ENCODE results near the gene ABCD1.
"Not testable (repeated sequence)": the region's sequence is repeated elsewhere in the genome, so short reads cannot be mapped to it uniquely, and the experiment has no call there.

Gene ABCD1

GRCh38 chrX:153740631-153741222 is 16.1 kb downstream of the ABCD1 start:
- peaks cover 0 to 10% (median 2%) of the 10 kb centered on the region in 5 donors for H3K27me3 ChIP-seq (ENCODE audit: control insufficient read depth in 5 of 5, insufficient read depth in 4 of 5, low read length in 5 of 5)
- peaks cover 0 to 35% (median 15%) of the 10 kb centered on the region in 5 donors for H3K36me3 ChIP-seq (ENCODE audit: control insufficient read depth in 5 of 5, insufficient read depth in 5 of 5, low read length in 5 of 5)
- H3K27ac ChIP-seq (ENCODE audit: low read depth, low read length) = no peak overlapping the region

DNA sequence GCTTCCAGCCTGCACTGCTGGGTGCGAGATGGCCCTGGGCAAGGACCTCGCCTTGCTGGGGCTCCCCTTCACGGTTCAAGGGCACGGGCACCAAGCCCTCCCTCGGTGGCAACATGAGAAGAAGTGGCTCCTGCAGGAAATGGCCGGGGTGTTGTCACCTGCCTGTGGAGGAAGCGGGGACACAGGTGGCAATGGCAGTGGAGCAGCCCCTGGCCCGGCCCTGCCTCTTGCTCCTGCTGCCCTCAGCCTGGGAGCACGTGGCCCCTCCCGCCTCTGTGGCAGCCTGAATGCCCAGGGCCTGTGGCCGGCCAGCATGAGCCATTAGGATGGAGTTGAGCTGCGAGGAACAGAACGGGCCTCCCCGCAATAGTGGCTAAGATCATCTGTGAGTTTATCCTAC is 16.8 kb downstream of the ABCD1 start:
- peaks cover 0 to 30% (median 11%) of the 10 kb centered on the region in 5 donors for H3K36me3 ChIP-seq (ENCODE audit: control insufficient read depth in 5 of 5, insufficient read depth in 5 of 5, low read length in 5 of 5)
- H3K9ac ChIP-seq (ENCODE audit: low read length in 5 of 5) = no peak overlapping the region
- no peak overlapping the region for H3K4me3 ChIP-seq (ENCODE audit: low read depth in 1 of 5, low read length in 5 of 5)
- no peak overlapping the region for H3K27ac ChIP-seq (ENCODE audit: low read depth, low read length)
- peaks cover 0 to 15% (median 7%) of the 10 kb centered on the region in 5 donors for H3K4me1 ChIP-seq (ENCODE audit: control insufficient read depth in 5 of 5, insufficient read depth in 5 of 5, low read length in 5 of 5)
- no peaks in the 10 kb centered on the region for H3K9me3 ChIP-seq (ENCODE audit: control insufficient read depth in 5 of 5, low read length in 5 of 5)
- peaks cover 0 to 10% (median 2%) of the 10 kb centered on the region in 5 donors for H3K27me3 ChIP-seq (ENCODE audit: control insufficient read depth in 5 of 5, insufficient read depth in 4 of 5, low read length in 5 of 5)

More at GRCh38 chrX:153740631-153741222, 16.1 kb downstream of the ABCD1 start:
- Histone ChIP-seq H3K9me3 (ENCODE audit: control insufficient read depth in 5 of 5, low read length in 5 of 5) (no peaks in the 10 kb centered on the region), H3K9ac (ENCODE audit: low read length in 5 of 5) (no peak overlapping the region), H3K4me3 (ENCODE audit: low read depth in 1 of 5, low read length in 5 of 5) (no peak overlapping the region), H3K4me1 (ENCODE audit: control insufficient read depth in 5 of 5, insufficient read depth in 5 of 5, low read length in 5 of 5) (peaks cover 0 to 15% (median 7%) of the 10 kb centered on the region in 5 donors)

- Histone ChIP-seq H3K4me1 (ENCODE audit: control insufficient read depth in 5 of 5, insufficient read depth in 5 of 5, low read length in 5 of 5) (peaks cover 0 to 18% (median 8%) of the 10 kb centered on the region in 5 donors), H3K36me3 (ENCODE audit: control insufficient read depth in 5 of 5, insufficient read depth in 5 of 5, low read length in 5 of 5) (peaks cover 0 to 24% (median 5%) of the 10 kb centered on the region in 5 donors)
- not testable (repeated sequence) for H3K27ac ChIP-seq (ENCODE audit: low read depth, low read length); H3K27me3 ChIP-seq (ENCODE audit: control insufficient read depth in 5 of 5, insufficient read depth in 4 of 5, low read length in 5 of 5); H3K9me3 ChIP-seq (ENCODE audit: control insufficient read depth in 5 of 5, low read length in 5 of 5); H3K4me3 ChIP-seq (ENCODE audit: low read depth in 1 of 5, low read length in 5 of 5); H3K9ac ChIP-seq (ENCODE audit: low read length in 5 of 5)
Observed at GRCh38 chrX:153742111-153742510, 17.5 kb downstream of the ABCD1 start.

- Histone ChIP-seq H3K36me3 (ENCODE audit: control insufficient read depth in 5 of 5, insufficient read depth in 5 of 5, low read length in 5 of 5) (peaks cover 0 to 22% (median 3%) of the 10 kb centered on the region in 5 donors), H3K4me1 (ENCODE audit: control insufficient read depth in 5 of 5, insufficient read depth in 5 of 5, low read length in 5 of 5) (peaks cover 0 to 18% (median 8%) of the 10 kb centered on the region in 5 donors)
- not testable (repeated sequence) for H3K27me3 ChIP-seq (ENCODE audit: control insufficient read depth in 5 of 5, insufficient read depth in 4 of 5, low read length in 5 of 5); H3K9ac ChIP-seq (ENCODE audit: low read length in 5 of 5); H3K9me3 ChIP-seq (ENCODE audit: control insufficient read depth in 5 of 5, low read length in 5 of 5); H3K27ac ChIP-seq (ENCODE audit: low read depth, low read length); H3K4me3 ChIP-seq (ENCODE audit: low read depth in 1 of 5, low read length in 5 of 5)
Observed at GRCh38 chrX:153742796-153743467, 18.3 kb downstream of the ABCD1 start.

- Histone ChIP-seq H3K4me1 (ENCODE audit: control insufficient read depth in 5 of 5, insufficient read depth in 5 of 5, low read length in 5 of 5) (peaks cover 0 to 18% (median 8%) of the 10 kb centered on the region in 5 donors), H3K27ac (ENCODE audit: low read depth, low read length) (peak overlapping the region; percentile 50), H3K36me3 (ENCODE audit: control insufficient read depth in 5 of 5, insufficient read depth in 5 of 5, low read length in 5 of 5) (peaks cover 0 to 19% (median 3%) of the 10 kb centered on the region in 5 donors), H3K4me3 (ENCODE audit: low read depth in 1 of 5, low read length in 5 of 5) (peak overlapping the region in 1 of 5 donors; percentile 4)
- H3K9me3 ChIP-seq (ENCODE audit: control insufficient read depth in 5 of 5, low read length in 5 of 5); H3K27me3 ChIP-seq (ENCODE audit: control insufficient read depth in 5 of 5, insufficient read depth in 4 of 5, low read length in 5 of 5); H3K9ac ChIP-seq (ENCODE audit: low read length in 5 of 5): not testable (repeated sequence)
Observed at GRCh38 chrX:153743468-153744209, 19.0 kb downstream of the ABCD1 start.

- H3K4me3 ChIP-seq (ENCODE audit: low read depth in 1 of 5, low read length in 5 of 5) = peak overlapping the region in 1 of 5 donors; percentile 4
- peak overlapping the region; percentile 50 for H3K27ac ChIP-seq (ENCODE audit: low read depth, low read length)
- peaks cover 0 to 18% (median 8%) of the 10 kb centered on the region in 5 donors for H3K4me1 ChIP-seq (ENCODE audit: control insufficient read depth in 5 of 5, insufficient read depth in 5 of 5, low read length in 5 of 5)
- peaks cover 0 to 10% (median 2%) of the 10 kb centered on the region in 5 donors for H3K27me3 ChIP-seq (ENCODE audit: control insufficient read depth in 5 of 5, insufficient read depth in 4 of 5, low read length in 5 of 5)
- peaks cover 0 to 4% (median 0%) of the 10 kb centered on the region in 5 donors for H3K9me3 ChIP-seq (ENCODE audit: control insufficient read depth in 5 of 5, low read length in 5 of 5)
- H3K36me3 ChIP-seq (ENCODE audit: control insufficient read depth in 5 of 5, insufficient read depth in 5 of 5, low read length in 5 of 5) = peaks cover 0 to 12% (median 3%) of the 10 kb centered on the region in 5 donors
- H3K9ac ChIP-seq (ENCODE audit: low read length in 5 of 5) = no peak overlapping the region
Observed at GRCh38 chrX:153744210-153745066, 19.8 kb downstream of the ABCD1 start.

DNA sequence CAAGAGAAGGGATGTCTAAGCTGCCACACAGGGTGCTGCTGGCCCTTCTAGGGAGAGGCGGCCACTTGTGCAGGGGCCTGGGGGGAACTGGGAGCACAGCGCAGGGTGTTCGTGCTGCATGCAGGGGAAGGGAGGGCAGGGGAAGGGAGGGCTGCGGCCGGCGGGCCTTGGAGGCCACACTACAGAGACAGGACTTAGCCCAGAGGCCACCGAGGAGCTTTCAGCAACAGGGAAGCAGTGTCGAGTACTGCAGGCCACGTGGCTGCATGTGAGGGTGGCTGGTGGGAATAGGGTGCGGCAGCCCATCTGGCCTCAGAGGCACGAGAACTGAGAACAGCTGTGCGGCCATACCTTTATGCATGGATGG is 20.4 kb downstream of the ABCD1 start:
- H3K4me3 ChIP-seq (ENCODE audit: low read depth in 1 of 5, low read length in 5 of 5); H3K9me3 ChIP-seq (ENCODE audit: control insufficient read depth in 5 of 5, low read length in 5 of 5); H3K36me3 ChIP-seq (ENCODE audit: control insufficient read depth in 5 of 5, insufficient read depth in 5 of 5, low read length in 5 of 5); H3K27me3 ChIP-seq (ENCODE audit: control insufficient read depth in 5 of 5, insufficient read depth in 4 of 5, low read length in 5 of 5); H3K27ac ChIP-seq (ENCODE audit: low read depth, low read length); H3K9ac ChIP-seq (ENCODE audit: low read length in 5 of 5): not testable (repeated sequence)
- H3K4me1 ChIP-seq (ENCODE audit: control insufficient read depth in 5 of 5, insufficient read depth in 5 of 5, low read length in 5 of 5) = peaks cover 0 to 19% (median 8%) of the 10 kb centered on the region in 5 donors

GRCh38 chrX:153746359-153746758 is 21.7 kb downstream of the ABCD1 start:
- H3K9me3 ChIP-seq (ENCODE audit: control insufficient read depth in 5 of 5, low read length in 5 of 5) = peaks cover 0 to 8% (median 0%) of the 10 kb centered on the region in 5 donors
- H3K9ac ChIP-seq (ENCODE audit: low read length in 5 of 5) = no peak overlapping the region
- peaks cover 0 to 3% (median 0%) of the 10 kb centered on the region in 5 donors for H3K27me3 ChIP-seq (ENCODE audit: control insufficient read depth in 5 of 5, insufficient read depth in 4 of 5, low read length in 5 of 5)
- H3K36me3 ChIP-seq (ENCODE audit: control insufficient read depth in 5 of 5, insufficient read depth in 5 of 5, low read length in 5 of 5) = no peaks in the 10 kb centered on the region
- no peak overlapping the region for H3K27ac ChIP-seq (ENCODE audit: low read depth, low read length)
- peaks cover 0 to 20% (median 8%) of the 10 kb centered on the region in 5 donors for H3K4me1 ChIP-seq (ENCODE audit: control insufficient read depth in 5 of 5, insufficient read depth in 5 of 5, low read length in 5 of 5)
- no peak overlapping the region for H3K4me3 ChIP-seq (ENCODE audit: low read depth in 1 of 5, low read length in 5 of 5)

- H3K4me1 ChIP-seq (ENCODE audit: control insufficient read depth in 5 of 5, insufficient read depth in 5 of 5, low read length in 5 of 5) = peaks cover 0 to 20% (median 8%) of the 10 kb centered on the region in 5 donors
- H3K9ac ChIP-seq (ENCODE audit: low read length in 5 of 5); H3K27ac ChIP-seq (ENCODE audit: low read depth, low read length); H3K36me3 ChIP-seq (ENCODE audit: control insufficient read depth in 5 of 5, insufficient read depth in 5 of 5, low read length in 5 of 5); H3K9me3 ChIP-seq (ENCODE audit: control insufficient read depth in 5 of 5, low read length in 5 of 5); H3K27me3 ChIP-seq (ENCODE audit: control insufficient read depth in 5 of 5, insufficient read depth in 4 of 5, low read length in 5 of 5); H3K4me3 ChIP-seq (ENCODE audit: low read depth in 1 of 5, low read length in 5 of 5): not testable (repeated sequence)
Observed at GRCh38 chrX:153746991-153747390, 22.3 kb downstream of the ABCD1 start.

Data from subcutaneous abdominal adipose tissue (tissue), 5 donors.